Measurements from ENCODE around the gene CLSTN2.

Gene CLSTN2

DNA sequence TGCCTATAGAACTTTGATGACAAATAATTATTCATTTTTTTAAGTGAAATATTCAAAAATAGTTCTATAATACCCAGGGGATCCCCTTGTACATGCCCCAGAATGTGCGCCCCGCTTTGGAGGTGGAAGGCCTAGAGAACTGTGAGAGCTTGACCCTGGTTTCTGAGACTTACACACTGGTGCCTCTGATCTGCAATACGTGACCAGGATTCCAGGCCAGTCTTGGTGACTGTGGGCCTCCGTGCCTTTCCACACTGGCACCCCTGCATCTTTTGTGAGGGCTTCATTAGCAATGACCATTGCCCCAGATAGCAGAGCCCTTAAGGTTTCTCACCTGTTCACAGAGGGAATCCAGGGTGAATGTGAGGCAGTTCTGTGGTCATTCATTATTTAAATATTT lies 44.0 kb downstream of the CLSTN2 start:
- Histone ChIP-seq H3K4ac (ENCODE audit: low read depth in 1 of 2, low read length in 2 of 2) (no peak overlapping the region), H3K9ac (ENCODE audit: low read length) (no peak overlapping the region), H4K91ac (ENCODE audit: low read length) (no peak overlapping the region), H3K4me1 (ENCODE audit: control insufficient read depth, insufficient read depth, low read depth, low read length) (no peaks in the 10 kb centered on the region), H3K79me1 (replicated peaks; ENCODE audit: low read length, poor library complexity, severe bottlenecking) (peaks cover 2% of the 10 kb centered on the region), H3K4me3 (ENCODE audit: insufficient read depth in 1 of 2, low read depth in 1 of 2, low read length in 2 of 2) (no peak overlapping the region), H2BK5ac (ENCODE audit: low read depth, low read length, poor library complexity, severe bottlenecking) (no peak overlapping the region), H3K36me3 (ENCODE audit: control insufficient read depth in 1 of 2, insufficient read depth in 2 of 2, low read depth in 1 of 2, low read length in 2 of 2) (peaks cover 0 to 6% of the 10 kb centered on the region in 2 experiments), H3K23ac (ENCODE audit: low read length in 2 of 2) (no peak overlapping the region), H2BK15ac (ENCODE audit: low read depth, poor library complexity, severe bottlenecking) (no peak overlapping the region), H2BK120ac (ENCODE audit: low read depth, low read length) (no peak overlapping the region), H2AK5ac (ENCODE audit: low read length, severe bottlenecking) (no peak overlapping the region), H3K4me2 (ENCODE audit: low read length, poor library complexity, severe bottlenecking) (no peak overlapping the region), H3K14ac (ENCODE audit: low read length in 2 of 2) (no peak overlapping the region), H2AFZ (ENCODE audit: low read depth, low read length) (no peak overlapping the region), H3K18ac (ENCODE audit: low read depth in 1 of 2, low read length in 2 of 2) (no peak overlapping the region), H3K27me3 (ENCODE audit: control insufficient read depth in 1 of 2, insufficient read depth in 1 of 2, low read length in 2 of 2) (peaks cover 0 to 15% of the 10 kb centered on the region in 2 experiments), H2BK12ac (ENCODE audit: low read length in 2 of 2) (no peak overlapping the region), H4K8ac (ENCODE audit: low read length) (no peak overlapping the region), H3K9me3 (ENCODE audit: control insufficient read depth, low read length) (no peaks in the 10 kb centered on the region), H3K27ac (ENCODE audit: low read length, poor library complexity, severe bottlenecking) (no peak overlapping the region)
- DNase-seq: no peak
- 80% methylated on average over 4 of the region's 4 CpGs for WGBS

DNA sequence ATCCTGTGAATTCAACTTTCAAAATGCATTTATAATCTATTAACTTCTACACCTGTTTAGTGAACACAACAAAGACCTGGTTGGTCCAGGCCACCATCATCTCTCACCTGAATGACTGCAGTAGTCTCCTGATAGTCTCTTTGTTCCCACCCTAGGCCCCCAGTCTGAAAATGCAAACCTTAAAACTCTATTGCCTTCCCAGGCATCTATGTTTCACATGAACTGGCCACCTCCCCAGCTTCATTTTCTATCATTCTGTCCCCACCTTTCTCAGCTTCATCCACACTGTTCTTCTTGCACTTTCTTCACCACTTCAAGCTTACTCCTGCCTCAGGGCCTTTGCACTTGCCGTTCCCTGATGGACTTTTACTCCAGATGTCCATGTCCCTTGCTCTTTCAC lies 45.0 kb downstream of the CLSTN2 start:
- no peak overlapping the region for H4K8ac ChIP-seq (ENCODE audit: low read length)
- no peak overlapping the region for H4K91ac ChIP-seq (ENCODE audit: low read length)
- no peak overlapping the region for H3K4me3 ChIP-seq (ENCODE audit: insufficient read depth in 1 of 2, low read depth in 1 of 2, low read length in 2 of 2)
- WGBS: 38% methylated on average over 1 of the region's 1 CpG
- no peaks in the 10 kb centered on the region for H3K9me3 ChIP-seq (ENCODE audit: control insufficient read depth, low read length)
- no peak overlapping the region for H3K27ac ChIP-seq (ENCODE audit: low read length, poor library complexity, severe bottlenecking)
- no peak overlapping the region for H3K14ac ChIP-seq (ENCODE audit: low read length in 2 of 2)
- H3K79me1 ChIP-seq (replicated peaks; ENCODE audit: low read length, poor library complexity, severe bottlenecking): peaks cover 2% of the 10 kb centered on the region
- H3K4me1 ChIP-seq (ENCODE audit: control insufficient read depth, insufficient read depth, low read depth, low read length): no peaks in the 10 kb centered on the region
- H3K9ac ChIP-seq (ENCODE audit: low read length): no peak overlapping the region
- no peak overlapping the region for H3K23ac ChIP-seq (ENCODE audit: low read length in 2 of 2)
- no peak for DNase-seq
- H3K4ac ChIP-seq (ENCODE audit: low read depth in 1 of 2, low read length in 2 of 2): no peak overlapping the region
- H3K18ac ChIP-seq (ENCODE audit: low read depth in 1 of 2, low read length in 2 of 2): no peak overlapping the region
- H2BK120ac ChIP-seq (ENCODE audit: low read depth, low read length): no peak overlapping the region
- no peak overlapping the region for H2BK5ac ChIP-seq (ENCODE audit: low read depth, low read length, poor library complexity, severe bottlenecking)
- H3K4me2 ChIP-seq (ENCODE audit: low read length, poor library complexity, severe bottlenecking): no peak overlapping the region
- H2BK12ac ChIP-seq (ENCODE audit: low read length in 2 of 2): no peak overlapping the region
- peaks cover 0 to 10% of the 10 kb centered on the region in 2 experiments for H3K27me3 ChIP-seq (ENCODE audit: control insufficient read depth in 1 of 2, insufficient read depth in 1 of 2, low read length in 2 of 2)
- H3K36me3 ChIP-seq (ENCODE audit: control insufficient read depth in 1 of 2, insufficient read depth in 2 of 2, low read depth in 1 of 2, low read length in 2 of 2): peaks cover 0 to 6% of the 10 kb centered on the region in 2 experiments
- H2AK5ac ChIP-seq (ENCODE audit: low read length, severe bottlenecking): no peak overlapping the region
- H2BK15ac ChIP-seq (ENCODE audit: low read depth, poor library complexity, severe bottlenecking): no peak overlapping the region
- H2AFZ ChIP-seq (ENCODE audit: low read depth, low read length): no peak overlapping the region

DNA sequence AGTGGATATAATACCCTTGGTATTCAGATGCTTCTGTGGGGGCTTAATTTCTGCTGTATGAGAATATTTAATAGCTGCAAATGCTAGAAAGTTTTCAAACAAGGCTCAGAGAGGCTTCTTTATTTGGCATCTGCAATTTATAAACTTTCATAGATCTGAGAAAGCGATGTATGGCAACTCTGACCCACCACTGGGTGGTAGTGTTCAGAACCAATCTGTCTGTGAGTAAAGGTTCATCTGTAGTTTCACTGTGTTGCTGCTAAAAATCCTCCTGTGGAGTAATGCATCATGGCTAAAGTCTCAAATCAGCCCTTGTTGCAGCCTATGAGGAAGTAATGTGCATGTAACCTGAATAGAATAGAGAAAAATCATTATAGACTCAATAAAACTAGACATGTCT lies 47.4 kb downstream of the CLSTN2 start:
- Histone ChIP-seq H3K14ac (ENCODE audit: low read length in 2 of 2) (no peak overlapping the region), H2AK5ac (ENCODE audit: low read length, severe bottlenecking) (no peak overlapping the region), H3K9me3 (ENCODE audit: control insufficient read depth, low read length) (no peaks in the 10 kb centered on the region), H2BK120ac (ENCODE audit: low read depth, low read length) (no peak overlapping the region), H2BK5ac (ENCODE audit: low read depth, low read length, poor library complexity, severe bottlenecking) (no peak overlapping the region), H2AFZ (ENCODE audit: low read depth, low read length) (no peak overlapping the region), H3K36me3 (ENCODE audit: control insufficient read depth in 1 of 2, insufficient read depth in 2 of 2, low read depth in 1 of 2, low read length in 2 of 2) (no peaks in the 10 kb centered on the region), H3K4me2 (ENCODE audit: low read length, poor library complexity, severe bottlenecking) (no peak overlapping the region), H3K4me3 (ENCODE audit: insufficient read depth in 1 of 2, low read depth in 1 of 2, low read length in 2 of 2) (no peak overlapping the region), H3K4ac (ENCODE audit: low read depth in 1 of 2, low read length in 2 of 2) (no peak overlapping the region), H3K79me1 (replicated peaks; ENCODE audit: low read length, poor library complexity, severe bottlenecking) (no peaks in the 10 kb centered on the region), H3K27me3 (ENCODE audit: control insufficient read depth in 1 of 2, insufficient read depth in 1 of 2, low read length in 2 of 2) (no peaks in the 10 kb centered on the region), H3K9ac (ENCODE audit: low read length) (no peak overlapping the region), H3K23ac (ENCODE audit: low read length in 2 of 2) (no peak overlapping the region), H3K4me1 (ENCODE audit: control insufficient read depth, insufficient read depth, low read depth, low read length) (no peaks in the 10 kb centered on the region), H3K18ac (ENCODE audit: low read depth in 1 of 2, low read length in 2 of 2) (no peak overlapping the region), H2BK15ac (ENCODE audit: low read depth, poor library complexity, severe bottlenecking) (no peak overlapping the region), H4K8ac (ENCODE audit: low read length) (no peak overlapping the region), H3K27ac (ENCODE audit: low read length, poor library complexity, severe bottlenecking) (no peak overlapping the region), H2BK12ac (ENCODE audit: low read length in 2 of 2) (no peak overlapping the region), H4K91ac (ENCODE audit: low read length) (no peak overlapping the region)
- 83% methylated on average over 1 of the region's 1 CpG for WGBS
- no peak for DNase-seq

DNA sequence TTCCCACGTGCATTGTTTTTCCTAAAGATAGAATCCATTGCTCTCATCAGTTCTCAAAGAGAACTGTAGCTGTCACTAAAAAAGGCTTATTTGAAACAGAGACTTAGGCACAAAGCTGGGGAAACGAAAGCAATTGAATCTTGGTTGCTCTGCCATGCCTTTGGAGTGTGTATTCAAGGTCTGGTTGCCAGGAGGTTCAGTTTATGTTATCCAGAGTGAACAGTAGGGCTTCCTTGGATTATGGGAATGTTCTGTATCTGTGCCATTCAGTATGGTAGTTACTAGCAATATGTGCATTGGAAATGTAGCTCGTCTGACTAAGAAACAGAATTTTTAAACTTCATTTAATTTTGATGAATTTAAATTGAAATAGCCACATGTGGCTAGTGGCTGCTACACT lies 50.6 kb downstream of the CLSTN2 start:
- 43% methylated on average over 1 of the region's 3 CpGs for WGBS
- Histone ChIP-seq H2BK5ac (ENCODE audit: low read depth, low read length, poor library complexity, severe bottlenecking) (no peak overlapping the region), H3K23ac (ENCODE audit: low read length in 2 of 2) (no peak overlapping the region)

More for the DNA sequence above, 50.6 kb downstream of the CLSTN2 start:
- H3K4ac ChIP-seq (ENCODE audit: low read depth in 1 of 2, low read length in 2 of 2): no peak overlapping the region
- H2BK12ac ChIP-seq (ENCODE audit: low read length in 2 of 2): no peak overlapping the region
- H2BK15ac ChIP-seq (ENCODE audit: low read depth, poor library complexity, severe bottlenecking): no peak overlapping the region
- DNase-seq: no peak
- H3K4me3 ChIP-seq (ENCODE audit: insufficient read depth in 1 of 2, low read depth in 1 of 2, low read length in 2 of 2): no peak overlapping the region
- H3K36me3 ChIP-seq (ENCODE audit: control insufficient read depth in 1 of 2, insufficient read depth in 2 of 2, low read depth in 1 of 2, low read length in 2 of 2): no peaks in the 10 kb centered on the region
- no peaks in the 10 kb centered on the region for H3K4me1 ChIP-seq (ENCODE audit: control insufficient read depth, insufficient read depth, low read depth, low read length)
- H4K91ac ChIP-seq (ENCODE audit: low read length): no peak overlapping the region
- H4K8ac ChIP-seq (ENCODE audit: low read length): no peak overlapping the region
- no peak overlapping the region for H2BK120ac ChIP-seq (ENCODE audit: low read depth, low read length)
- H3K79me1 ChIP-seq (replicated peaks; ENCODE audit: low read length, poor library complexity, severe bottlenecking): peaks cover 1% of the 10 kb centered on the region
- H3K27ac ChIP-seq (ENCODE audit: low read length, poor library complexity, severe bottlenecking): no peak overlapping the region
- H3K9me3 ChIP-seq (ENCODE audit: control insufficient read depth, low read length): no peaks in the 10 kb centered on the region
- no peak overlapping the region for H3K18ac ChIP-seq (ENCODE audit: low read depth in 1 of 2, low read length in 2 of 2)
- no peak overlapping the region for H2AFZ ChIP-seq (ENCODE audit: low read depth, low read length)
- H3K14ac ChIP-seq (ENCODE audit: low read length in 2 of 2): no peak overlapping the region
- H3K27me3 ChIP-seq (ENCODE audit: control insufficient read depth in 1 of 2, insufficient read depth in 1 of 2, low read length in 2 of 2): no peaks in the 10 kb centered on the region
- no peak overlapping the region for H3K9ac ChIP-seq (ENCODE audit: low read length)
- H2AK5ac ChIP-seq (ENCODE audit: low read length, severe bottlenecking): no peak overlapping the region
- H3K4me2 ChIP-seq (ENCODE audit: low read length, poor library complexity, severe bottlenecking): no peak overlapping the region
